Transverse colon (tissue), 3 donors: ENCODE results near the gene NCK1.

ENCODE experiments used
- CTCF ChIP-seq, 5 experiments: fragments of 200-600 bp in 3 of 5; fragments of 450-650 bp in 2 of 5; sonication (generic) in 3 of 5; IDR thresholded peaks; 1 replicate in 2 of 5; 2 replicates in 3 of 5; pipeline ENCODE4 v1.5.1; 2016 to 2017; ENCODE audit warnings: antibody characterized with exemption in 5 of 5, inconsistent platforms in 3 of 5, mild to moderate bottlenecking in 2 of 5, moderate library complexity in 1 of 5
- EP300 ChIP-seq: sonication (generic); formaldehyde crosslinking; IDR thresholded peaks from one replicate; pipeline ENCODE4 v1.6.1; 2017; ENCODE audit warnings: antibody characterized with exemption, low read depth
- POLR2A ChIP-seq: fragments of 450-650 bp; IDR thresholded peaks from one replicate; pipeline ENCODE4 v1.6.1; 2016; ENCODE audit warnings: antibody characterized with exemption, mild to moderate bottlenecking, moderate library complexity

DNA sequence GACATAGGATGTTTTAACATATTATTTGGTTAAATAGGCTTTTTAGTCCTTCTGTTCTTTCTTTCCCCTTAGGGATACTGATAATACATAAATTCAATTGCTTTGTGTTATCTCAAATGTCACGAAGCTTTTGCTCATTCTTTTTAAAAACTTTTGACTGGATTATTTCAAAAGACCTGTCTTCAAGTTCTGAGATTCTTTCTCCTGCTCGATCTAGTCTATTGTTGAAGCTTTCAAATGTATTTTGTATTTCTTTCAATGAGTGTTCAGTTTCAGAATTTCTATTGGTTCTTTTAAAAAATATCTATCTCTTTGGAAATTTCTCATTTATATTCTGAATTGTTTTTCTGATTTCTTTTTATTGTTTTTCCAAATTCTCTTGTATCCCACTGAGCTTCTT is 112.7 kb downstream of the NCK1 start:
- TF ChIP-seq EP300 (no peak), CTCF (IDR thresholded peaks at IDR 0.05) (no peak), POLR2A (no peak)
